Esophagus (tissue), 2 donors: ENCODE data around the gene SET. TPM values are rescaled to one million over a fixed set of nuclear protein-coding genes. Genes with fewer than 3 reads are reported as not detected.
A peak's percentile ranks its signal among the peaks of the same experiment; 100 is the strongest.
"Not testable (repeated sequence)": the region's sequence is repeated elsewhere in the genome, so short reads cannot be mapped to it uniquely, and the experiment has no call there.

Source experiments
- H3K27ac ChIP-seq, 2 donors: one replicate each; pipeline ENCODE4 v1.5.1; 2013; ENCODE audit warnings: low read depth in 2 of 2, mild to moderate bottlenecking in 2 of 2, inconsistent platforms in 1 of 2, low read length in 1 of 2, moderate library complexity in 1 of 2
- H3K27me3 ChIP-seq, 2 donors: one replicate each; pipeline ENCODE4 v1.6.1; 2013; ENCODE audit warnings: low read length in 2 of 2, control low read depth in 1 of 2, mild to moderate bottlenecking in 1 of 2; ENCODE audit not compliant: insufficient read depth in 2 of 2, control insufficient read depth in 1 of 2
- H3K36me3 ChIP-seq, 2 donors: one replicate each; pipeline ENCODE4 v1.6.1; 2013; ENCODE audit warnings: low read length in 1 of 2; ENCODE audit not compliant: control insufficient read depth in 2 of 2, insufficient read depth in 2 of 2
- H3K4me1 ChIP-seq, 2 donors: one replicate each; pipeline ENCODE4 v1.6.1; 2013; ENCODE audit warnings: low read length in 1 of 2; ENCODE audit not compliant: control insufficient read depth in 2 of 2, insufficient read depth in 2 of 2
- H3K4me3 ChIP-seq, 2 donors: one replicate each; pipeline ENCODE4 v1.5.1; 2013; ENCODE audit warnings: low read length in 2 of 2, mild to moderate bottlenecking in 2 of 2, low read depth in 1 of 2, moderate library complexity in 1 of 2
- H3K9me3 ChIP-seq, 2 donors: one replicate each; pipeline ENCODE4 v1.6.1; 2013; ENCODE audit warnings: mild to moderate bottlenecking in 2 of 2, low read depth in 1 of 2, low read length in 1 of 2, moderate library complexity in 1 of 2; ENCODE audit not compliant: control insufficient read depth in 2 of 2, insufficient read depth in 1 of 2
- WGBS, 2 donors: extraction: QIAGEN DNeasy Blood & Tissue Kit; methylation state at CpG; one replicate each; pipeline ENCODE4 v1.1.7; 2013; 5-methylcytosine and 5-hydroxymethylcytosine counted together
- polyA plus RNA-seq, 2 donors: library from polyadenylated mRNA; stranded (reverse); fragments of 200-250 nt; gene quantifications; one replicate each; pipeline ENCODE4 v1.2.3, GENCODE V29; 2013
- donor health status: healthy with polysubstance abuse.
- donor health status: Bipolar disorder and iron deficiency.

Gene SET
- polyA plus RNA-seq, 2 donors, result 66.3 to 126 TPM

GRCh38 chr9:128685636-128686489, 3.2 kb upstream of the SET start:
- H3K4me3 ChIP-seq, result peak overlapping the region; percentile 3 to 18
- H3K27me3 ChIP-seq, result no peaks in the 10 kb centered on the region
- peak overlapping the region; percentile 97 for H3K27ac ChIP-seq
- peaks cover 2 to 13% of the 10 kb centered on the region in 2 donors for H3K4me1 ChIP-seq
- no peaks in the 10 kb centered on the region for H3K9me3 ChIP-seq
- 56 to 57% methylated on average over 17 of the region's 17 CpGs for WGBS, 2 donors
- no peaks in the 10 kb centered on the region for H3K36me3 ChIP-seq

- Histone ChIP-seq H3K9me3 (no peaks in the 10 kb centered on the region), H3K4me3 (no peak overlapping the region), H3K36me3 (peaks cover 2 to 4% of the 10 kb centered on the region in 2 donors), H3K27me3 (no peaks in the 10 kb centered on the region), H3K27ac (no peak overlapping the region), H3K4me1 (peaks cover 2 to 13% of the 10 kb centered on the region in 2 donors)
- WGBS, 2 donors, result 91 to 93% methylated on average over 4 of the region's 4 CpGs
Measured at GRCh38 chr9:128687453-128687852, 1.6 kb upstream of the SET start.

- H3K9me3 ChIP-seq, result no peaks in the 10 kb centered on the region
- WGBS, 2 donors, result 1 to 2% methylated on average over 9 to 80 of the region's 80 CpGs
- peaks cover 2 to 13% of the 10 kb centered on the region in 2 donors for H3K4me1 ChIP-seq
- no peaks in the 10 kb centered on the region for H3K27me3 ChIP-seq
- peak overlapping the region; percentile 86 to 91 for H3K4me3 ChIP-seq
- H3K27ac ChIP-seq, result peak overlapping the region; percentile 93 to 99
- H3K36me3 ChIP-seq, result peaks cover 3 to 4% of the 10 kb centered on the region in 2 donors
Measured at GRCh38 chr9:128689293-128689774, 312 bp downstream of the SET start.

GRCh38 chr9:128689820-128690683, 1.0 kb downstream of the SET start:
- peaks cover 4 to 5% of the 10 kb centered on the region in 2 donors for H3K36me3 ChIP-seq
- WGBS, 2 donors, result 0 to 1% methylated on average over 55 to 83 of the region's 83 CpGs
- H3K4me1 ChIP-seq, result peaks cover 2 to 11% of the 10 kb centered on the region in 2 donors
- peak overlapping the region; percentile 80 to 99 for H3K27ac ChIP-seq
- no peaks in the 10 kb centered on the region for H3K9me3 ChIP-seq
- peak overlapping the region; percentile 86 to 91 for H3K4me3 ChIP-seq
- H3K27me3 ChIP-seq, result no peaks in the 10 kb centered on the region

- Histone ChIP-seq H3K27ac (peak overlapping the region; percentile 80 to 99), H3K4me1 (peaks cover 2 to 6% of the 10 kb centered on the region in 2 donors)
Measured at GRCh38 chr9:128690684-128691034, 1.6 kb downstream of the SET start.

GRCh38 chr9:128693738-128694137, 4.7 kb downstream of the SET start:
- not testable (repeated sequence) for H3K27me3 ChIP-seq, H3K4me1 ChIP-seq, H3K9me3 ChIP-seq, H3K27ac ChIP-seq, H3K36me3 ChIP-seq, H3K4me3 ChIP-seq
- 80 to 83% methylated on average over 3 of the region's 3 CpGs for WGBS, 2 donors

More at GRCh38 chr9:128690684-128691034, 1.6 kb downstream of the SET start:
- Histone ChIP-seq H3K4me3 (peak overlapping the region; percentile 86 to 91), H3K27me3 (no peaks in the 10 kb centered on the region), H3K9me3 (no peaks in the 10 kb centered on the region), H3K36me3 (peaks cover 4 to 5% of the 10 kb centered on the region in 2 donors)
- 5 to 6% methylated on average over 5 of the region's 5 CpGs for WGBS, 2 donors

GRCh38 chr9:128694344-128694743, 5.3 kb downstream of the SET start:
- H3K36me3 ChIP-seq, result peaks cover 5 to 7% of the 10 kb centered on the region in 2 donors
- no peaks in the 10 kb centered on the region for H3K4me1 ChIP-seq
- no peak overlapping the region for H3K4me3 ChIP-seq
- no peaks in the 10 kb centered on the region for H3K9me3 ChIP-seq
- WGBS, 2 donors, result 65% methylated on average over 6 of the region's 6 CpGs
- no peak overlapping the region for H3K27ac ChIP-seq
- no peaks in the 10 kb centered on the region for H3K27me3 ChIP-seq

- H3K4me1 ChIP-seq, result no peaks in the 10 kb centered on the region
- no peak overlapping the region for H3K4me3 ChIP-seq
- H3K27me3 ChIP-seq, result no peaks in the 10 kb centered on the region
- H3K9me3 ChIP-seq, result no peaks in the 10 kb centered on the region
- H3K36me3 ChIP-seq, result peaks cover 3 to 4% of the 10 kb centered on the region in 2 donors
- WGBS, 2 donors, result 72 to 76% methylated on average over 8 of the region's 8 CpGs
- H3K27ac ChIP-seq, result no peak overlapping the region
Measured at GRCh38 chr9:128696923-128697707, 8.1 kb downstream of the SET start.
